SK-N-SH treated with all-trans-retinoic acid at 6 μM for 48 hours (cell line): ENCODE data around the gene OTUD5.

Experiments used
- ATAC-seq: fragments of 200-7000 bp; cut with Tn5 transposase; 3 replicates; pipeline ENCODE4 v1.9.1; 2020; ENCODE audit warnings: mild to moderate bottlenecking, moderate library complexity
- ARNTL ChIP-seq: fragments of 450-650 bp; formaldehyde crosslinking; IDR thresholded peaks from 2 replicates; pipeline ENCODE4 v1.5.0; 2020; ENCODE audit warnings: low read depth, mild to moderate bottlenecking, moderate library complexity, borderline replicate concordance
- BACH2 ChIP-seq: fragments of 250-450 bp; sonication (Bioruptor Pico); IDR thresholded peaks from 2 replicates; pipeline ENCODE4 v1.9.0; 2021; ENCODE audit warnings: mild to moderate bottlenecking, borderline replicate concordance
- CSDC2 ChIP-seq: fragments of 250-450 bp; sonication (Bioruptor Pico); IDR thresholded peaks from 2 replicates; pipeline ENCODE4 v1.5.0; 2020; ENCODE audit warnings: mild to moderate bottlenecking, moderate library complexity
- ESRRG ChIP-seq: fragments of 250-450 bp; sonication (Bioruptor Pico); IDR thresholded peaks from 2 replicates; pipeline ENCODE4 v1.6.1; 2021; ENCODE audit warnings: mild to moderate bottlenecking
- GLIS3 ChIP-seq: fragments of 250-450 bp; sonication (Bioruptor Pico); IDR thresholded peaks from 2 replicates; pipeline ENCODE4 v1.5.0; 2020; ENCODE audit warnings: mild to moderate bottlenecking, moderate library complexity
- ISL1 ChIP-seq: fragments of 250-450 bp; sonication (Bioruptor Pico); IDR thresholded peaks from 2 replicates; pipeline ENCODE4 v2.1.2; 2022; ENCODE audit warnings: mild to moderate bottlenecking, moderate library complexity
- OSR1 ChIP-seq: fragments of 250-450 bp; sonication (Bioruptor Pico); IDR thresholded peaks from 2 replicates; pipeline ENCODE4 v1.8.0; 2022; ENCODE audit warnings: moderate library complexity, mild to moderate bottlenecking, inconsistent platforms
- PPARA ChIP-seq: fragments of 250-450 bp; sonication (Bioruptor Pico); IDR thresholded peaks from 2 replicates; pipeline ENCODE4 v1.5.0; 2020; ENCODE audit warnings: mild to moderate bottlenecking, borderline replicate concordance
- RARB ChIP-seq: fragments of 250-450 bp; sonication (Bioruptor Pico); IDR thresholded peaks from 2 replicates; pipeline ENCODE4 v1.8.0; 2021; ENCODE audit warnings: mild to moderate bottlenecking, moderate library complexity
- SNAI2 ChIP-seq: fragments of 250-450 bp; sonication (Bioruptor Pico); IDR thresholded peaks from 2 replicates; pipeline ENCODE4 v1.5.0; 2020; ENCODE audit warnings: mild to moderate bottlenecking, moderate library complexity
- TCF4 ChIP-seq: fragments of 250-450 bp; sonication (Bioruptor Pico); IDR thresholded peaks from 2 replicates; pipeline ENCODE4 v1.8.0; 2021; ENCODE audit warnings: mild to moderate bottlenecking, moderate library complexity, borderline replicate concordance
- TOX ChIP-seq: fragments of 250-450 bp; sonication (Bioruptor Pico); IDR thresholded peaks from 2 replicates; pipeline ENCODE4 v1.8.0; 2021; ENCODE audit warnings: mild to moderate bottlenecking, moderate library complexity, borderline replicate concordance
- ZC3H10 ChIP-seq: fragments of 250-450 bp; sonication (Bioruptor Pico); IDR thresholded peaks from 2 replicates; pipeline ENCODE4 v1.5.1; 2021; ENCODE audit warnings: mild to moderate bottlenecking, moderate library complexity
- ZFP3 ChIP-seq: fragments of 250-450 bp; sonication (Bioruptor Pico); IDR thresholded peaks from 2 replicates; pipeline ENCODE4 v1.5.0; 2020; ENCODE audit warnings: mild to moderate bottlenecking, moderate library complexity
- ZFP30 ChIP-seq: fragments of 450-650 bp; formaldehyde crosslinking; IDR thresholded peaks from 2 replicates; pipeline ENCODE4 v1.5.0; 2022; ENCODE audit warnings: mild to moderate bottlenecking, moderate library complexity
- ZNF565 ChIP-seq: fragments of 450-650 bp; formaldehyde crosslinking; conservative IDR thresholded peaks from 2 replicates; pipeline ENCODE4 v1.5.0; 2020; ENCODE audit warnings: low read depth, mild to moderate bottlenecking, moderate library complexity
- ZNF70 ChIP-seq: fragments of 450-650 bp; formaldehyde crosslinking; IDR thresholded peaks from 2 replicates; pipeline ENCODE4 v1.5.0; 2020; ENCODE audit warnings: mild to moderate bottlenecking, moderate library complexity
- ZNF8 ChIP-seq: fragments of 450-650 bp; formaldehyde crosslinking; IDR thresholded peaks from 2 replicates; pipeline ENCODE4 v1.5.0; 2020; ENCODE audit warnings: mild to moderate bottlenecking, moderate library complexity
- TF ChIP-seq, protein P1 (sequence below): fragments of 250-450 bp; sonication (Bioruptor Pico); IDR thresholded peaks from 2 replicates; pipeline ENCODE4 v1.5.1; 2021; ENCODE audit warnings: mild to moderate bottlenecking, moderate library complexity
- TF ChIP-seq, protein P2 (sequence below): fragments of 250-450 bp; sonication (Bioruptor Pico); IDR thresholded peaks from 2 replicates; pipeline ENCODE4 v1.5.0; 2020; ENCODE audit warnings: mild to moderate bottlenecking, moderate library complexity
- TF ChIP-seq, protein P3 (sequence below): fragments of 250-450 bp; sonication (Bioruptor Pico); IDR thresholded peaks from 2 replicates; pipeline ENCODE4 v1.5.1; 2020; ENCODE audit warnings: low read depth, mild to moderate bottlenecking, moderate library complexity
- TF ChIP-seq, protein P4 (sequence below): fragments of 250-450 bp; sonication (Bioruptor Pico); IDR thresholded peaks from 2 replicates; pipeline ENCODE4 v1.8.0; 2020; ENCODE audit warnings: mild to moderate bottlenecking, moderate library complexity, borderline replicate concordance

OTUD5 gene

DNA sequence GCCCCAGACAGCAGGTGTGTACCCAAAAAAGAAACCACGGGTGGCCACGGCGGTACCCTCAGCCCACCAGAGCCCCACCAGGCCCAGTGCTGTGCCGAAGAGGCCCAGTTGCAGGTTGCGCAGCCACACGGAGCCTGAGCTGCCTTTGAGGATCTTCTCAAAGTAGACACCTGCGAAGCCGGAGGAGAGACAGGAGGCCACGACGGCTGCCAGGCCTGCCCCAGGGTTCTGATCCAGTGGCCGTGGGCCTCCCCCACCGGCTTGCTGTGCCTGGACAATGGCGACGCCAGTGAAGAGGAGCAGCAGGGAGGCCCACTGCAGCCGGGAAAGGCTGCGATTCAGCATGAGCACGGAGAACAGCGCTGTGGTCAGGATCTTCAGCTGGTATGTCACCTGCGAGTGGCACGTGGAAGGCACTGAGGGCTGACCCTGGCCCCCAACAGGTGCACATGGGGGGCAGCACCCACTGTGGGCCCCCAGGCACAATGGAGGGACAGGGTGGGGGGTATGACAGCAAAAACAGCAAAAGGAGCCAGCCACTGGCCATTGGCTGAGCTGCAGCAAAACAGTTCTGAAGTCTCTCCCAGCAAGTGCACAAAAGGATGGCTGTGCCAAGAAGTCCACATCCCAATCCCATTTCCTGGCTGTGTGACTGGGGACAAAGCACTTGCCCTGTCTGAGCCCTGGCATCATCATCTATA lies 52.2 kb downstream of the OTUD5 start:
- ATAC-seq, result no peak

DNA sequence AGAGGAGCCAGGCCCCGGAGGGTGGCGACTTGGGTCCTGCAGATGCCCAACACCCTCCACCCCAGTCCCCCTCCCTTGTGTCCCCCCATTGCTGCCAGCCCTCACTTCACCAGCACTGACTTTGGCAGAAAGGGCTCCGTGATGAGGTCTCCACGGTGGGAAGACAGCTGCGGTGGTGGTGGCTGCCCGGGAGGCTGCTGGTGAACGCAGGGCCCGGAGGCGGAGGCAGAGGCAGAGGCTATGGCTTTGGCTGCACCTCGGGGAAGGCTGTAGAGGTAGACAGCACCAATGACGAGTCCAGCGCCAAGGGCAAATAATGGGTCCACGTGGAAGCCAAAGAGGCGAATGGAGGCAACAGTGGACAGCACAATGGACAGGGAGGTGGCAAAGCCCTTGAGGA lies 52.8 kb downstream of the OTUD5 start:
- no peak; the same call in 2 of the 3 replicates for ATAC-seq
- no peak for TF ChIP-seq GLIS3
- TF ChIP-seq ZFP30 (CRISPR knock-in tag), result no peak
- no peak for TF ChIP-seq ZFP3
- TF ChIP-seq, protein P1, sequence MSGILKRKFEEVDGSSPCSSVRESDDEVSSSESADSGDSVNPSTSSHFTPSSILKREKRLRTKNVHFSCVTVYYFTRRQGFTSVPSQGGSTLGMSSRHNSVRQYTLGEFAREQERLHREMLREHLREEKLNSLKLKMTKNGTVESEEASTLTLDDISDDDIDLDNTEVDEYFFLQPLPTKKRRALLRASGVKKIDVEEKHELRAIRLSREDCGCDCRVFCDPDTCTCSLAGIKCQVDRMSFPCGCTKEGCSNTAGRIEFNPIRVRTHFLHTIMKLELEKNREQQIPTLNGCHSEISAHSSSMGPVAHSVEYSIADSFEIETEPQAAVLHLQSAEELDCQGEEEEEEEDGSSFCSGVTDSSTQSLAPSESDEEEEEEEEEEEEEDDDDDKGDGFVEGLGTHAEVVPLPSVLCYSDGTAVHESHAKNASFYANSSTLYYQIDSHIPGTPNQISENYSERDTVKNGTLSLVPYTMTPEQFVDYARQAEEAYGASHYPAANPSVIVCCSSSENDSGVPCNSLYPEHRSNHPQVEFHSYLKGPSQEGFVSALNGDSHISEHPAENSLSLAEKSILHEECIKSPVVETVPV (CRISPR knock-in tag), result no peak
- TF ChIP-seq ZNF70 (CRISPR knock-in tag), result no peak
- TF ChIP-seq ZNF565, result no peak
- TF ChIP-seq, protein P2, sequence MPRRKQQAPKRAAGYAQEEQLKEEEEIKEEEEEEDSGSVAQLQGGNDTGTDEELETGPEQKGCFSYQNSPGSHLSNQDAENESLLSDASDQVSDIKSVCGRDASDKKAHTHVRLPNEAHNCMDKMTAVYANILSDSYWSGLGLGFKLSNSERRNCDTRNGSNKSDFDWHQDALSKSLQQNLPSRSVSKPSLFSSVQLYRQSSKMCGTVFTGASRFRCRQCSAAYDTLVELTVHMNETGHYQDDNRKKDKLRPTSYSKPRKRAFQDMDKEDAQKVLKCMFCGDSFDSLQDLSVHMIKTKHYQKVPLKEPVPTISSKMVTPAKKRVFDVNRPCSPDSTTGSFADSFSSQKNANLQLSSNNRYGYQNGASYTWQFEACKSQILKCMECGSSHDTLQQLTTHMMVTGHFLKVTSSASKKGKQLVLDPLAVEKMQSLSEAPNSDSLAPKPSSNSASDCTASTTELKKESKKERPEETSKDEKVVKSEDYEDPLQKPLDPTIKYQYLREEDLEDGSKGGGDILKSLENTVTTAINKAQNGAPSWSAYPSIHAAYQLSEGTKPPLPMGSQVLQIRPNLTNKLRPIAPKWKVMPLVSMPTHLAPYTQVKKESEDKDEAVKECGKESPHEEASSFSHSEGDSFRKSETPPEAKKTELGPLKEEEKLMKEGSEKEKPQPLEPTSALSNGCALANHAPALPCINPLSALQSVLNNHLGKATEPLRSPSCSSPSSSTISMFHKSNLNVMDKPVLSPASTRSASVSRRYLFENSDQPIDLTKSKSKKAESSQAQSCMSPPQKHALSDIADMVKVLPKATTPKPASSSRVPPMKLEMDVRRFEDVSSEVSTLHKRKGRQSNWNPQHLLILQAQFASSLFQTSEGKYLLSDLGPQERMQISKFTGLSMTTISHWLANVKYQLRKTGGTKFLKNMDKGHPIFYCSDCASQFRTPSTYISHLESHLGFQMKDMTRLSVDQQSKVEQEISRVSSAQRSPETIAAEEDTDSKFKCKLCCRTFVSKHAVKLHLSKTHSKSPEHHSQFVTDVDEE (CRISPR knock-in tag), result no peak
- TF ChIP-seq ARNTL (CRISPR knock-in tag), result no peak
- no peak for TF ChIP-seq RARB (CRISPR knock-in tag)
- no peak for TF ChIP-seq SNAI2 (CRISPR knock-in tag)

More for the DNA sequence above, 52.2 kb downstream of the OTUD5 start:
- TF ChIP-seq TCF4 (no peak), ZNF565 (no peak), ESRRG (CRISPR knock-in tag) (no peak), ZFP3 (no peak), CSDC2 (no peak), ZNF8 (CRISPR knock-in tag) (no peak), GLIS3 (no peak)
- TF ChIP-seq, protein P1 (CRISPR knock-in tag), result no peak
- TF ChIP-seq, protein P3, sequence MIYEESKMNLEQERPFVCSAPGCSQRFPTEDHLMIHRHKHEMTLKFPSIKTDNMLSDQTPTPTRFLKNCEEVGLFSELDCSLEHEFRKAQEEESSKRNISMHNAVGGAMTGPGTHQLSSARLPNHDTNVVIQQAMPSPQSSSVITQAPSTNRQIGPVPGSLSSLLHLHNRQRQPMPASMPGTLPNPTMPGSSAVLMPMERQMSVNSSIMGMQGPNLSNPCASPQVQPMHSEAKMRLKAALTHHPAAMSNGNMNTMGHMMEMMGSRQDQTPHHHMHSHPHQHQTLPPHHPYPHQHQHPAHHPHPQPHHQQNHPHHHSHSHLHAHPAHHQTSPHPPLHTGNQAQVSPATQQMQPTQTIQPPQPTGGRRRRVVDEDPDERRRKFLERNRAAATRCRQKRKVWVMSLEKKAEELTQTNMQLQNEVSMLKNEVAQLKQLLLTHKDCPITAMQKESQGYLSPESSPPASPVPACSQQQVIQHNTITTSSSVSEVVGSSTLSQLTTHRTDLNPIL (CRISPR knock-in tag), result no peak

DNA sequence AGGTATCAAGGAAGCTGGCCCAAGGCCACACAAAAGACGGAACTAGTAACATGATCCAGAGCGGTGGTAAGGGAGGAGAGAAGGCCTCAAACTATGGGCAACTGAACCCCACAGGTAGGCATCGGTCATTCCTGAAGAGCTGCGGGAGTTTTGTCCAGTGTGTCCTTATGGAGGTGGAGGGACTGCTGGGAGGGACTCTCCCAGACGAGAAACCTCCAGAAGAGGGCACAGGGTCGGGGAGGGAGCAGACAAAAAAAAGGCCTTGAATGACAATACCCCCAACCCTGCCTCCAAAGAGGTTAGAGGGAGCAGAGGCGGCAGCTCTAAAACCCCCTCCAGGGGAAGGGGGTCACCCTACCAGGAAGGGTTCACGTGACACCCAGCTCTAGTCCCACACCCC lies 53.2 kb downstream of the OTUD5 start:
- no peak for TF ChIP-seq RARB (CRISPR knock-in tag)
- TF ChIP-seq ESRRG (CRISPR knock-in tag), result no peak
- no peak for TF ChIP-seq ZFP3
- TF ChIP-seq ZNF70 (CRISPR knock-in tag), result no peak
- TF ChIP-seq, protein P1 (CRISPR knock-in tag), result no peak
- TF ChIP-seq ZNF565, result no peak
- no peak for TF ChIP-seq ZC3H10 (CRISPR knock-in tag)
- TF ChIP-seq PPARA (CRISPR knock-in tag), result no peak
- TF ChIP-seq SNAI2 (CRISPR knock-in tag), result no peak
- TF ChIP-seq CSDC2, result no peak
- TF ChIP-seq ISL1 (CRISPR knock-in tag), result no peak
- TF ChIP-seq ZNF8 (CRISPR knock-in tag), result no peak
- no peak for TF ChIP-seq GLIS3
- TF ChIP-seq TOX, result no peak
- TF ChIP-seq, protein P3 (CRISPR knock-in tag), result no peak
- no peak for TF ChIP-seq OSR1 (CRISPR knock-in tag)
- TF ChIP-seq TCF4, result no peak
- no peak for TF ChIP-seq ZFP30 (CRISPR knock-in tag)
- TF ChIP-seq, protein P4, sequence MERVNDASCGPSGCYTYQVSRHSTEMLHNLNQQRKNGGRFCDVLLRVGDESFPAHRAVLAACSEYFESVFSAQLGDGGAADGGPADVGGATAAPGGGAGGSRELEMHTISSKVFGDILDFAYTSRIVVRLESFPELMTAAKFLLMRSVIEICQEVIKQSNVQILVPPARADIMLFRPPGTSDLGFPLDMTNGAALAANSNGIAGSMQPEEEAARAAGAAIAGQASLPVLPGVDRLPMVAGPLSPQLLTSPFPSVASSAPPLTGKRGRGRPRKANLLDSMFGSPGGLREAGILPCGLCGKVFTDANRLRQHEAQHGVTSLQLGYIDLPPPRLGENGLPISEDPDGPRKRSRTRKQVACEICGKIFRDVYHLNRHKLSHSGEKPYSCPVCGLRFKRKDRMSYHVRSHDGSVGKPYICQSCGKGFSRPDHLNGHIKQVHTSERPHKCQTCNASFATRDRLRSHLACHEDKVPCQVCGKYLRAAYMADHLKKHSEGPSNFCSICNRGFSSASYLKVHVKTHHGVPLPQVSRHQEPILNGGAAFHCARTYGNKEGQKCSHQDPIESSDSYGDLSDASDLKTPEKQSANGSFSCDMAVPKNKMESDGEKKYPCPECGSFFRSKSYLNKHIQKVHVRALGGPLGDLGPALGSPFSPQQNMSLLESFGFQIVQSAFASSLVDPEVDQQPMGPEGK (CRISPR knock-in tag), result no peak
- no peak for TF ChIP-seq BACH2 (CRISPR knock-in tag)
- ATAC-seq, result no peak
